DOHH2 (cell line): Measurements from ENCODE around the gene NDUFS4.

Experiments
- H3F3A ChIP-seq: fragments of 200-600 bp; sonication (generic), shearing (Covaris generic); 2 replicates; pipeline ENCODE4 v1.6.0; 2016; ENCODE audit warnings: antibody characterized with exemption, mild to moderate bottlenecking; ENCODE audit not compliant: control insufficient read depth, insufficient read depth
- H3K27ac ChIP-seq: fragments of 200-600 bp; sonication (generic); 2 replicates; pipeline ENCODE4 v1.5.1; 2014; ENCODE audit warnings: low read depth, mild to moderate bottlenecking, low read length, moderate library complexity
- H3K27me3 ChIP-seq: fragments of 200-600 bp; sonication (generic); 2 replicates; pipeline ENCODE4 v1.6.1; 2014; ENCODE audit warnings: mild to moderate bottlenecking, low read length, mixed read lengths; ENCODE audit not compliant: control insufficient read depth
- H3K36me3 ChIP-seq: fragments of 200-600 bp; sonication (generic); 2 replicates; pipeline ENCODE4 v1.6.1; 2014; ENCODE audit warnings: mild to moderate bottlenecking, low read length, moderate library complexity, mixed read lengths; ENCODE audit not compliant: control insufficient read depth
- H3K4me1 ChIP-seq: fragments of 200-600 bp; sonication (generic); 2 replicates; pipeline ENCODE4 v1.6.1; 2014; ENCODE audit warnings: mild to moderate bottlenecking, low read length, mixed read lengths; ENCODE audit not compliant: control insufficient read depth
- H3K4me2 ChIP-seq: fragments of 200-600 bp; sonication (generic); 2 replicates; pipeline ENCODE4 v1.6.0; 2014; ENCODE audit warnings: mild to moderate bottlenecking, low read length, moderate library complexity
- H3K4me3 ChIP-seq: fragments of 200-600 bp; sonication (generic); 2 replicates; pipeline ENCODE4 v1.5.1; 2014; ENCODE audit warnings: mild to moderate bottlenecking, low read length, mixed read lengths
- H3K79me2 ChIP-seq: fragments of 200-600 bp; sonication (generic); 2 replicates; pipeline ENCODE4 v1.6.1; 2014; ENCODE audit warnings: mild to moderate bottlenecking, low read length, mixed read lengths; ENCODE audit not compliant: control insufficient read depth
- H3K9me2 ChIP-seq: fragments of 200-600 bp; sonication (generic); replicated peaks from 2 replicates; pipeline ENCODE4 v1.6.1; 2014; ENCODE audit warnings: mild to moderate bottlenecking, low read length, mixed read lengths; ENCODE audit not compliant: control insufficient read depth
- H3K9me3 ChIP-seq: fragments of 200-600 bp; sonication (generic); 2 replicates; pipeline ENCODE4 v1.6.1; 2014; ENCODE audit warnings: antibody characterized with exemption, low read length, mixed read lengths; ENCODE audit not compliant: control insufficient read depth, insufficient read depth
- H4K20me1 ChIP-seq: fragments of 200-600 bp; sonication (generic); 2 replicates; pipeline ENCODE4 v1.6.0; 2014; ENCODE audit warnings: low read depth, mild to moderate bottlenecking, antibody characterized with exemption, low read length, moderate library complexity; ENCODE audit not compliant: control insufficient read depth, insufficient read depth
- EZH2phosphoT487 ChIP-seq: fragments of 200-600 bp; sonication (generic); IDR thresholded peaks from 2 replicates; pipeline ENCODE4 v1.6.1; 2017; ENCODE audit warnings: borderline replicate concordance, mild to moderate bottlenecking, antibody characterized with exemption, low read length, moderate library complexity, mixed read lengths
- TF ChIP-seq, protein P1 (sequence below): fragments of 200-600 bp; sonication (generic); IDR thresholded peaks from one replicate; pipeline ENCODE4 v1.5.1; 2014; ENCODE audit warnings: antibody characterized with exemption, mild to moderate bottlenecking, low read depth, low read length; ENCODE audit not compliant: poor library complexity, severe bottlenecking

The NDUFS4 gene

DNA sequence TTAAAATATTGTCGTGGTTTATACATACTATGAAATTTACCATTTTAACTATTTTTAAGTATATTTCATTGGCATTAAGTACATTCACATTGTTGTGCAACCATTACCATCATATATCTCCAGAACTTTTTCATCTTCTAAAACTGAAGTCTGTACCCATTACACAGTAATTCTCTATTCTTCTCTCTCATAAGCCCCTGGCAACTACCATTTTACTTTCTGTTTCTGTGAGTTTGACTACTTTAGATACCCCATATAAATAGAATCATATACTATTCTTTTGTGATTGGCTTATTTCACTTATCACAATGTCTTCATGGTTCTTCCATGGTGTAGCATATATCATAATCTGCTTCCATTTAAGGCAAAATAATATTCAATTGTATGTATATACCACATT is 30.3 kb downstream of the NDUFS4 start:
- H3K79me2 ChIP-seq: peaks cover 87% of the 10 kb centered on the region
- H3K4me3 ChIP-seq: no peak overlapping the region
- TF ChIP-seq, protein P1, sequence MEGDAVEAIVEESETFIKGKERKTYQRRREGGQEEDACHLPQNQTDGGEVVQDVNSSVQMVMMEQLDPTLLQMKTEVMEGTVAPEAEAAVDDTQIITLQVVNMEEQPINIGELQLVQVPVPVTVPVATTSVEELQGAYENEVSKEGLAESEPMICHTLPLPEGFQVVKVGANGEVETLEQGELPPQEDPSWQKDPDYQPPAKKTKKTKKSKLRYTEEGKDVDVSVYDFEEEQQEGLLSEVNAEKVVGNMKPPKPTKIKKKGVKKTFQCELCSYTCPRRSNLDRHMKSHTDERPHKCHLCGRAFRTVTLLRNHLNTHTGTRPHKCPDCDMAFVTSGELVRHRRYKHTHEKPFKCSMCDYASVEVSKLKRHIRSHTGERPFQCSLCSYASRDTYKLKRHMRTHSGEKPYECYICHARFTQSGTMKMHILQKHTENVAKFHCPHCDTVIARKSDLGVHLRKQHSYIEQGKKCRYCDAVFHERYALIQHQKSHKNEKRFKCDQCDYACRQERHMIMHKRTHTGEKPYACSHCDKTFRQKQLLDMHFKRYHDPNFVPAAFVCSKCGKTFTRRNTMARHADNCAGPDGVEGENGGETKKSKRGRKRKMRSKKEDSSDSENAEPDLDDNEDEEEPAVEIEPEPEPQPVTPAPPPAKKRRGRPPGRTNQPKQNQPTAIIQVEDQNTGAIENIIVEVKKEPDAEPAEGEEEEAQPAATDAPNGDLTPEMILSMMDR: no peak
- TF ChIP-seq EZH2phosphoT487: no peak
- H4K20me1 ChIP-seq: no peaks in the 10 kb centered on the region
- no peaks in the 10 kb centered on the region for H3K9me2 ChIP-seq
- no peaks in the 10 kb centered on the region for H3K9me3 ChIP-seq
- no peaks in the 10 kb centered on the region for H3K36me3 ChIP-seq
- no peak overlapping the region for H3K27ac ChIP-seq
- H3K4me1 ChIP-seq: no peaks in the 10 kb centered on the region
- H3K4me2 ChIP-seq: no peak overlapping the region
- H3K27me3 ChIP-seq: no peaks in the 10 kb centered on the region
- H3F3A ChIP-seq: no peaks in the 10 kb centered on the region

DNA sequence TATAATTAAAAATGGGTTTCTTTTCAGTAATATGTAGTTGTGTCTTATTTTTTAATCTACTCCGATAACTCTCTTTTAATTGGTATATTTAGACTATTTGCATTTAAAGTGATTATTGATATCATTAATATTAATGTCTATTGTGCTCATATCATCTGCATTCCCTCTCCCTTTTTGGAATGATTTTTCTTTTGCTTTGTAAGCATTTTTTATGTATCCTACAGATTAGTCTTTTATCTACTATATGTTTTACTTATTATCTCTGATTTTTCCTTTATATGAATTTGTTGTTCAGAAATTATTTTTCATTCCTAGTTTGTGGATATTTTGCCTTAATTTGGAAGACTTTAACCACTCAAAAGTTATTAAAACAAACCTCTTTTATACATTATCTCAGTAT is 34.0 kb downstream of the NDUFS4 start:
- Histone ChIP-seq H3K27ac (no peak overlapping the region), H3K27me3 (no peaks in the 10 kb centered on the region), H4K20me1 (no peaks in the 10 kb centered on the region), H3K4me1 (no peaks in the 10 kb centered on the region), H3F3A (no peaks in the 10 kb centered on the region), H3K79me2 (peaks cover 82% of the 10 kb centered on the region), H3K9me2 (no peaks in the 10 kb centered on the region), H3K36me3 (no peaks in the 10 kb centered on the region; the same call in none of the 2 replicates), H3K4me3 (no peak overlapping the region), H3K4me2 (no peak overlapping the region), H3K9me3 (no peaks in the 10 kb centered on the region)
- TF ChIP-seq, protein P1: no peak
- no peak for TF ChIP-seq EZH2phosphoT487

DNA sequence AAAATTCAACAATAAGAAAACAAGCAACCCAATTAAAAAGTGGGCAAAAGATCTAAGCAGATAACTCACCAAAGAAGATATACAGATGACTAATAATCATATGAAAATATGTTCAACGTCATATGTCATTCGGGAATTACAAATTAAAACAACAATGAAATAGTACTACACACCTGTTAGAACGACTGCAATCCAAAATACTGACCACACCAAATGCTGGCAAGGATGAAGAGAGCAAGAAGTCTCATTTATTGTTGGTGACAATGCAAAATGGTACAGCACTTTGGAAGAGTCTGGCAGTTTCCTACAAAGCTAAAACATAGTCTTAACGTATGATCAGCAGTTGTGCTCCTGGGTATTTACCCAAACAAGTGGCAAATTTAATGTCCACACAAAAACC is 37.5 kb downstream of the NDUFS4 start:
- H3K9me2 ChIP-seq: no peaks in the 10 kb centered on the region
- H3K9me3 ChIP-seq: no peaks in the 10 kb centered on the region
- H3K4me2 ChIP-seq: no peak overlapping the region
- TF ChIP-seq EZH2phosphoT487: no peak
- TF ChIP-seq, protein P1: no peak
- H3K4me3 ChIP-seq: no peak overlapping the region
- no peaks in the 10 kb centered on the region; the same call in none of the 2 replicates for H3K36me3 ChIP-seq
- H3K4me1 ChIP-seq: no peaks in the 10 kb centered on the region
- no peaks in the 10 kb centered on the region for H3F3A ChIP-seq
- H3K27ac ChIP-seq: no peak overlapping the region
- no peaks in the 10 kb centered on the region for H3K27me3 ChIP-seq
- no peaks in the 10 kb centered on the region for H4K20me1 ChIP-seq
- peaks cover 57% of the 10 kb centered on the region for H3K79me2 ChIP-seq
